Amniotic stem cell (primary cell): ENCODE data around the gene TRAF7.

ENCODE experiments used
- DNase-seq: peaks from one replicate; lab custom pipeline; 2025; lab: John Stamatoyannopoulos, UW

TRAF7 gene

DNA sequence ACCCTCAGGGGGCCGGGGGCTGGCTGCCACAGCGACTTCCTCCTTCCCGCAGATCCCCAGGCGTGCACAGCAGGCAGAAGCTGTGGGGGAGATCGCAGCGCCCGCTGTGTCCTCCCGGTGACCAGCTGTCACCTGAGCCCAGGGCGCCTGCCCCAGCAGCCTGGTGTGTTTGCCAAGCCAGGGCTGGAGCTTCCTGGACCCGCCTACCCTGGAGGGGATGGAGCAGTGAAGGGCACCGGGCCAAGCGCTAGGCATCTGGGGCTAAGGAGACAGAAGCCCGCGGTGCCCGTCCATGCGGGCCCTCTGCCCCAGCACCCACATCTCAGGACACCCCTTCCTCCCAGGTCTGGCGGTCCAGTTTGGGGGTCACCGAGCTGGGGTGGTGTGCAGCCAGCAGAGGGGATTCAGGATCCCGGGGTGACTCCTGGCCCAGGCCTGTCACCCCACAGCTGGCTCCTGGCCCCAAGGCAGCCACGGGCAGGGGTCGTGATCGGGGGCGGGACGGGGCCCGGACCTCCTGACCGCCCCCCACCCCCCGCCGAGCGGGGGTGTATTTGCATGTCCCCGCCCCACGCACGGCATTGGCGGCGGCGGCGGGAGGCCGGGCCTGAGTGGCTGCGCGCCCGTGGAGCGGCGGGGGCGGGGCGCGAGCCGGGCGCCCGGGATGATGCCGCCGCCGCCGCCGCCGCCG lies 7.5 kb upstream of the TRAF7 start, which contains the start of gene RAB26:
Gene RAB26 (plus strand): TSS at position 645 of the 691 bp plus-strand sequence. CDS start 159 bp downstream, outside the sequence.
- DNase-seq: no peak

DNA sequence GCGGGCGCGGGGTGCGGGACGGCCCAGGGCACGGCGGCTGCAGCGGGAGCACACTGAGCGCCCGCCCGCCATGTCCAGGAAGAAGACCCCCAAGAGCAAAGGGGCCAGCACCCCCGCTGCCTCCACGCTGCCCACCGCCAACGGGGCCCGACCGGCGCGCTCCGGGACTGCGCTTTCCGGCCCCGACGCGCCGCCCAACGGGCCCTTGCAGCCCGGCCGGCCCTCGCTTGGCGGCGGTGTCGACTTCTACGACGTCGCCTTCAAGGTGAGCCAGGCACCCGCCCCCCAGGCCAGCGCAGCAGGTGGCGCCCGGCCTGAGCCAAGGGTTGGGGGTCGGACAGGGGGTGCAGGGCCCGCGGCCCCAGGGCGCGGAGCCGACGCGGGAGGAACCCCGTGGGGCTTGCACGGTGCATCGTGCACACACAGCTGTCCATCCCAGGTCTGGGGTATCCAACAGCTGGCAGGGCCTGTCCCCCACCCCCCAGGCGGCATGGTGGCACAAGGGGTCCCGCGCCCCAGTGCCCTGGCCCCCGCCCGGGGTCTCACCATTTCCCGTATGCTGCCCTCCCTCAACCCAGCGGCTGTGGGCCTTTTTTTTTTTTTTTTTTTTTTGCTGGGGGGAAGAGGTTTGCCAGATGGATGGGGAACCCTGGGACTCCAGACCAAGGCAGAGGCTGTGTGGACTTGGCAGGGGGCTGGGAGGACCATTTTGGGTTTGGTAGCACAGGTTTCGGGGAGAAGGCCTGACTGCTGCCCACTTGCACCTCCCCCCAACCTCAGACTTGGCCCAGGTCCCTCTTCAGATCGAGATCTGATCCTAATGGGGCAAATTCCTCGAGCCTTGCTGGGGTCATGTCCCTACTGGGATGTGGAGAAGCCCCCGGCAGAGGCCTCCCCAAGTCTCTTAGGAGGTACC lies 6.6 kb upstream of the TRAF7 start:
- no peak for DNase-seq

DNA sequence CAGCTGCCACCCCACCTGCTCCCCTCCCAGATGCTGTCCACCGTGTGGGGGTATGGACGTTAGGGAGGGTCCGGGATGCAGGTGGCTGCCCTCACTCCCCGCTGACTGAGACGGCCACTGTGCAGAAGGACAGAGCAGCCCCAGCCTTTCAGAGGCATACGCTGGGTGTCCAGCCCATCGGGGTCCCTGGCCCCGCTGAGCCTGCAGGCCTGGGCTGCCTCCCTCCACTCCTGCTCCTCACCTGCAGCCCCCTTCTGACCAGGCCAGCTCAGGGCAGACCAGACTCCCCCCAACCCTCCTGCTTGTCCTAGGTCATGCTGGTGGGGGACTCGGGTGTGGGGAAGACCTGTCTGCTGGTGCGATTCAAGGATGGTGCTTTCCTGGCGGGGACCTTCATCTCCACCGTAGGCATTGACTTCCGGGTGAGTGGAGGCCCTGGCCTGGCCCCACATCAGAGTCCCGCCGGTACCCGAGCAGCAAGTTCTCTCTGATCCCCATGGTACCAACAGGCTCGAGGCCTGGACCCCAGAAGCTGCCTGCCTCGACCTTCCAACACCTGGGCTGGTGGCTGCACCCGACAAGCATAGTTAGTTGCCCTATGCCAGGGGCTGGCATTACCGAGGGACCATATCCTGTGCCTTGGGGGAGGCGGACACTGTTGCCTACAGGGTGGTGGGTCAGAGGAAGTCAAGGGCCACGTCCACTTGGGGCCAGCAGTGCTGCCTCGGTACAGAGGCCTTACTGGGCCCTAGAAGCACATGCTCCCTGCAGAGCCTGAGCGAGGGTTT lies 5.8 kb upstream of the TRAF7 start:
- no peak for DNase-seq

DNA sequence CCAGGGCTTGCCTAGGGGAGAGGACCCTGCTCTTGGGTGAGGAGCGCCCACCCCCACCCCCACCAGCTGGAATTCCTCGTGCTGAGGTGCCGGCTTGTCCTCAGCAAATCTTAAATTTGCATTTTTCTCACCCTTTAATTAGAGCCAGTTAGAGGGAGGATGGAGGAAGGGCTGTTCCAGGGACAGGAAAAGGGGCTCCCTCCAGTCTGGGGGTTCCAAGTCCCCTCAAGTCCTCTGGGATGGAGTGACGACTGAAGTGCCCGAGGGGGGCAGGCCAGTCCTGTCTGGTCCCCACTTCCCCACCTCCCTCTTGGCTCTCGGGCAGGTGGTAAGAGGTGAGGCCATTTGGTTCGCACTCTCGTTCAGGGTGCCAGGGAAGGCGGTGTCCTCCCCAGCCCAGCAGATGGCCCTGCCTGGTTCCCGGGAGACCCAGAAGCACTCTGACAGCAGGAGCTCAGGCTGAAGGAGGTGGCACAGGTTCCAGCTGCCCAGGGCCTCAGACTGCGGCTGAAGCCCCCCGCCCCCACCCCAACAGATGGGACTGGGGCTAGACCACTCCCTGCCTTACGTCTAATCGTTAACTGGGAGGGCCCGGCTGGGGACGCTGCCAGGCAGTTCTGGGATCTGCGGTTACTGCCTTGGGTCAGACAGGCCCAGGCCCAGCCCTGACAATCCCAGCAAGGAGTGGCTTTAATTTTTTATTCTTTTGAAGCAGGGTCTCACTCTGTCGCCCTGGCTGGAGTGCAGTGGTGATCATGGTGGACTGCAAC lies 5.0 kb upstream of the TRAF7 start:
- DNase-seq: no peak

DNA sequence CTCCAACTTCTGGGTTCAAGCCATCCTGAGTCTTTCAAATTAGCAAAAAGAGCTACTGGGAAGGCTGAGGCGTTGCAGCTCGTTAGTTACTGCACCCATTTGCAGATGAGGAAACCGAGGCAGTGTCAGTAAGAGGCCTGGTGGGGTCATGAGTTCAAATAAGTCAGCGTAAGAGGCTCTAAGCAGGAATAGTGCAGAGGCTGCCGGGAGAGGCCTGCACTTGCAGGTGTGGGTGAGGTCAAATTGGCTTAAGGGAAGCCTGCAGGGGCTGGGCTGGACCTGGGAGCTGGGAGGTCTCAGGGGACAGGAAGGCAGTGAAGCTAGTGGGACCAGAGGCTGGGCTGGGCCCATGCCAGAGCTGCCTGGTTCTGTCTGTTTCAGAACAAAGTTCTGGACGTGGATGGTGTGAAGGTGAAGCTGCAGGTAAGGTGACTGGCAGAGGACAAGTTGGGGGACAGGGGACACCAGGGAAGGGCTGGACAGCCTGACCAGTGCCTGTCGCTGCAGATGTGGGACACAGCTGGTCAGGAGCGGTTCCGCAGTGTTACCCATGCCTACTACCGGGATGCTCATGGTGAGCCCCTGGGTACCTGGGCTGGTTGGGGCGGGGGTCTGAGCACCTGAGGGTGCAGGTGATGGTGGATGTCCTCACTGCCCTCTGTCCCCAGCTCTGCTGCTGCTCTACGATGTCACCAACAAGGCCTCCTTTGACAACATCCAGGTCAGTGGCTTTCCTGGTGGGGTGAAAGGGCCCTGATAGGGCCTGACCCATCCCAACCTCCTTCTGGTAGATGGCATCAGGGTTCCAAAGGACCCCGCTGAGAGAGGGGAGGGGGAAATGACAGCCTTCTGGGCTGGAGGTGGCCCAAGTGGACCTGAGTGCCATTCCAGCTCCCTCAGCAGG lies 4.1 kb upstream of the TRAF7 start:
- DNase-seq: no peak

DNA sequence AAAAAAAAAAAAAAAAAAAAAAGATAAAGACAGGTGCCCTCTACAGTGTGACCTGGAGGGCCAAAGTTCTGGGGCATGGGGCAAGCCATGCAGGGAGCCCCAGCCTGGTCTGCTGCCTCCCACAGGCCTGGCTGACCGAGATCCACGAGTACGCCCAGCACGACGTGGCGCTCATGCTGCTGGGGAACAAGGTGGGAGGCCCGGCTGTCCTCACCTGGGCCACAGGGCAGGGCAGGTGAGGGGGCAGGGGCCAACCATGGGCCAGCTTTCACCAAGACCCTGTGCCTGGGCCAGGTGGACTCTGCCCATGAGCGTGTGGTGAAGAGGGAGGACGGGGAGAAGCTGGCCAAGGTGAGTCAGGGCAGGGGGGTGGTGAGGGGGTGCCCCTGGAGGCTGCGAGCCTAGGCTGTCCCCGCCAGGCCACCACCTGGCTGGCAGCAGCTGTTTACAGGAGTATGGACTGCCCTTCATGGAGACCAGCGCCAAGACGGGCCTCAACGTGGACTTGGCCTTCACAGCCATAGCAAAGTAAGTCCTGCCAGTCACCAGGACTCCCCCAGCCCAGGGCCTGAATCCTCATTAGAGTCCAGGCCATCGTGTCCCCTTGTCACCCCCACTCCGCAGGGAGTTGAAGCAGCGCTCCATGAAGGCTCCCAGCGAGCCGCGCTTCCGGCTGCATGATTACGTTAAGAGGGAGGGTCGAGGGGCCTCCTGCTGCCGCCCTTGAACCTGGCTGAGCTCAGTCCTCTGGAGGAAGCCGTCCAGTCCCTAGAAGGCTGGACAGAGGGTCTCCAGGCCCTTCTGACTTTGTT lies 2.7 kb upstream of the TRAF7 start:
- DNase-seq: no peak

DNA sequence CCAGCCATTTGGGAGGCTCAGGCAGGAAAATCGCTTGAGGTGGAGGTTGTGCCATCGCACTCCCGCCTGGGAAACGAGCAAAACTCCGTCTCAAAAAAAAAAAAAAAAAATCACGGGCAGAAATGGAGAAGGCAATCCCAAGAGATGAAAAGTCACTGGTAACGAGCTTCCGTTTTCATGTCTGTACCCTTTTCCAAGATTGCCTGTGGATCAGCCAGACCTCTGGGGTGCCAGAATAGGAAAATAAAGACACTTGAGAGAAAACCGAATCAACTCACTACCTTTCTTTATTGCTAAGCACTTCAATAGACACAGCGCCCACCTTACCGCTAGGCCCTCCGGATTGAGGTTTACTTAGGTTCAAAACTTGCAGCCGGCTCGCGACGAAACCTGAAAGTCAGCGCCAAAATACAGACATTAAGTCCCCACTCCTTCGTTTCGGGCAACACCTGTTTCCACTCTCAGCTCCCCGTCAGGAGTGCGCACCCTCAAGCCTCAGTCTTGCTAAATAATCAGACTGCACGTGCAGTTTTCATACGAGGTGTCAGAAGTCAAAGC lies 970 bp upstream of the TRAF7 start:
- no peak for DNase-seq

DNA sequence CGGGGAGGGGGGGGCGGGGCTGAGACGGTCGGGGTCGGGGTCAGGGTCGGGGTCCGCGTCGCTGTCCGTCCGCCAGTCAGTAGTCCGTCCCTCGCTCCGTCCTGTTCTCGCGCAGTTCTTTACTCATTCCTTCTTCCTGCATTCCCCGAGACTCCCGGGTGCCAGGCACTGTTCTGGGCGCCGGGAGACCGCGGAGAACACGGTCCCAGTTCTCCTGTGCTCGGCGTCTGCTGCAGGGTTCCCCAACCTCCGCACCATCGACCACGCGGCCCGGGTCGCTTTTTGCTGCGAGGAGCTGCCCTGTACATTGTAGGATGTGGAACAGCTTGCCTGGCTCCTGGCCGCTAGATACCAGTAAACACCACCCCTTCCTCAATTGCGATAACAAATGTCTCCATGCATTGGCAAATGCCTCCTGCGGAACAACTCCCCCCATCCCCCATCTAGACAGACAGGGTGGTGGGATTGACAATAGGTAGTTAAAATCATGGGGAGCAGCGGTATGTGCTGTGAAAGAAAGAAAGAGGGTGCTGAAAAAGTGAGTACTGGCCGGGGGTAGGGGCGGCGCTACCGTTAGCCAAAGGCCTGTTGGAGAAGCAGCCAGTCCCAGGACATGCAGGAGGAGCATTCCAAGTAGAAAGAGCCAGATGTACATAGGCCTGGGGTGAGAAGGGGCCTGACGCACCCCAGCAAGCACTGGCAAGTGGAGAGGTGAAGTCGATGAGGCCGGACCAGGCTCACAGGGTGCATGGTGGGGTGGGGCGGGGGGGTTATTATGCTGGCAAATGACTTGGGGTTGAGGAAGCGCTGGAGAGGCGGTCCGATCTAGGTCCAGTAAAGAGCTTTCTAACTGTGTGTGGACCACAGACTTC lies 631 bp downstream of the TRAF7 start:
- DNase-seq: no peak

DNA sequence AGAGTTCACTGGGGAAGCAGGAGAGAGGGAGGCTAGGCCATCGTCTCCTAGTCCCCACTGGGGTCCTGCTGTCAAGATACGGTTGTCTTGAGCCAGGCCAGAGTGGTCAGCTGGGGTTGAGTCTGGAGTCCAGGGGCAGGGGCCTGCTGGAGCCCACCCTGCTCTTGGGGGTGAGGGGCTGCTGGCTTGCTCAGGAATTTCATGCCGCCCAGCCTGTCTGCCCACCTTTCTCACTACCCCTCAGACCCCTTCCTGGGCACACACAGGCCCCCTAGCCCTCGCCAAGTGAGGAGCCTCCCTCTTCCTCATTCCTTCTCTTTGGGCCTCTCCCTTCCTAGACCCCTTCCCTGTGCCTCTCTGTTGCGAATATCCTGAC lies 1.3 kb downstream of the TRAF7 start:
- no peak for DNase-seq

DNA sequence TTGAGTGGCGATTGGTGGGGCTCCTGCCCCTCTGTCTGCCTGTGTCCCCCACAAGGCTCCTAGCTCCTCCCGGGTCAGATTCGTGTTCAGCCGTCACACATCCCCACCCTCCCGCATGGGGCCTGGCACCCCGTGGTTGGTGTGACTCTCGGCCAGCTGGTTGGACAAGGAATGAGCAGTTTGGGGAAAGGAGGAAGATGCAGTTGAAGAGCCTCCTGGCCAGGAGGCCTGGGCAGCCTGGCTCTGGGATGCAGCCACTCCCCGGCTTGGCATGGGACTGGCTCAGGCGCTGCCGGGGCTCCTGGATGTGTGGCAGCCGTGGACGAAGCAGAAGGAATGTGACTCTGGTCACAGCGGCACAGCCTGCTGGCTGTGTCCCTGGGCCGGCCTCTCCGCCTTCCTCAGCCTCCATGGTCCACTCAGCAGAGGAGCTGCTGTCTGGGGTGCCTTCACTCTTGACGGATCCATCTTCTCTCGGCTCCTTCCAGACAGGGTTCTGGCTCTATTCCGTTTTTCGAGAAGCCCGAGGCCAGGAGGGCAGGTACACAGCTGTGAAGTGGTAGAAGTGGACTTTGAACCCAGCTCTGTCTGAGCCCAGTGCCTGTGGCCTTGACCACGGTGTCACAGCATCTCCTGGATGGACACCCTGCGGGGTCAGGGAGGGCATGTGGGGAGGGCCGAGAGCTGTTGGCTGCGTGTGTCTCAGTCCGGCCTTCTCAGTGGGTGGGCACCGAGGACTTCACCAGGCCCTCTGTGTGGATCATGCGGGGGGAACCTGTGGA lies 2.1 kb downstream of the TRAF7 start:
- DNase-seq: no peak

DNA sequence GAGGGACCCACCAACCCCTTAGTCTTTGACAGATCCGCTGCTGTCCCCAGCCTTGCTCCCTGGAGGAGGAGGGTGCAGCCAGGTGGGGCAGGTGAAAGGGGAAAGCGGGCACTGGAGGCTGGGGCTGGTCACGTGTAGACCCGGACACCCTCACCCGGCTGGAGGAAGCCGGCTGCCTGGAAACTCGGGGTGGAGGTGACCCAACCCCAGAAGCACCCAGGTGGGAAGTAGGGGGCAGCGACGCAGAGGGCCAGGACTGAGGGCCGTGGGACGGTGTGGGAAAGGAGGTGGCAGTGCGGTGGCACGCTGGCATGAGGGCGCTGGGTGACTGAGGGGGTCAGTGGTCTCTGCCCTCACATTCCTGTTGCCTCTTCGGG lies 2.7 kb downstream of the TRAF7 start:
- no peak for DNase-seq

DNA sequence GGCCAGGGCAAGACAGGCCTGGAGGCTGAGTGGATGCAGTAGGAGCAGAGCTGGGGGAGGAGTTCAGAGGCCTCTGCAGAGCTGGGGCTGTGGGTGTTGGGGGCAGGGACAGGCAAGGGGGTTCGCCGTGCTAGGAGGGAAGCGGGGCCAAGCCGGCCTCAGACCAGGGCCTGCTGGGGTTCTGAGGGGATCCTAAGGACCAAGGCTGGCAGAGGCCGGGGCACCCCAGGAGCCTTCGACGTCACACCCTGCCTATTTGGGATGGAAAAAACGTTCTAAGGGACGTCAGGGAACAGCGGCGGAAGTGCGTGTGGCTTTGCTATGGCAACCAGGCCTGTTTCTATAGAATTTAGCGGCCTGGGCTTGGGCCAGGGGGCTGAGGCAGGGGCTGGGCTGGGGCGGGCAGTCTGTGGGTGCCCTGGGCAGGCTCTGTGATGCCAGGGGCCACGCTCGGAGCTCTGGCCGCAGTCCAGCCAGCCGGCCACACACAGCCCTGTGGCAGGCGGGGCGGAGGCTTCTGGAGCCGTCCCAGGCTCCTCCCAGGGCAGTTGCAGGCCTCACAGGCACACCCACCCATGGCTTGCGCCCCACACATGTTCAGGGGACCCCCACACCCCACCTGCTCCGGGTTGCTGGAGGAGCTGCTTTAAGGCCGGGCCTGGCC lies 3.7 kb downstream of the TRAF7 start:
- DNase-seq: no peak

DNA sequence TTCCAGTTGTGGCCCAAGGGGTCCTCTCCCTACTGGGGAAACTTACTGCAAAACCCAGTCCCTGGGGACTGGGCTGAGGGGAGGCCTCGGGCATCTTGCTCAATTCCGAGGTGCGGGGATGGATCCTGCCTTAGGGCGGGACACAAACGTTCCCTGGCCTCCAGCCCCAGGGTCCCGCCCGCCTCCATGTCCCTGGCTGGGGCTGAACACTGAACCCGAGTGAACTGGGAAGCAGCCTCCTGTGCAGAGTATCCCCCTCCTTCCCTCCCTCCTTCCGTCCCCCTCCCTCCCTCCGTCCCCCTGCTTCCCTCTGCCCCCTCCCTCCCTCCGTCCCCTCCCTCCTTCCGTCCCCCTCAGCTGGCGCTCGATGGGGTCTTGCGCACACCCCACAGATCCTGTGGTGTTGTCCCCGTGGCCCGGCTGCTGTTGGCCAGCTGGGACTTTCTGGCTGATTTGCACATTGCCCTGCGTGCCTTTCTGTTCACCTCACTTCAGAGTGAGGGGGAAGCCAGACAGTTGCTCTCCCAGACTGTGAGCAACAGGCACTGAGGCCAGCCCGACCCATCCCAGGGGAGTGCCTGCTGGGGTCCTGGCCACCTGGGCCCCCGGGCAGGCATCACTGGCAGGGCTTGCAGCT lies 5.5 kb downstream of the TRAF7 start:
- no peak for DNase-seq

DNA sequence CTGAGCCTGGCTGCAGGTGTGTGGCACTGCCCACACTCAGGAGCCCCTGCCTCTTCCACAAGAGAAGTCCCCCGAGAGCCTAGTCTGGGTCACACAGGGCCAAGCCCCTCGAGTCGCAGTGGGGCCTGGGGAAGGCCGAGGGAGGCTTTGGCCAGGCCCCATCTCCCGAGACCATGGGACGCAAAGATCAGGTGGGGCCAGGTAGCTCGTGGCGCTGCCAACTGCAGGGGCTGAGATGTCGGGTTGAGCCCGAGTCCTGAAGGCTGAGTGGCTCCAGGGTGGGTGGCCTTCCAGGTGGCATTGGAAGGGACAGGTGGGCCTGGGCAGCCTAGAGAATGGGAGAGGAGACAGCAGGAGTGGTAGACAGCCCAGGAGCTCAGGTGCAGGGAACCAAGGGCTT lies 6.3 kb downstream of the TRAF7 start:
- no peak for DNase-seq

DNA sequence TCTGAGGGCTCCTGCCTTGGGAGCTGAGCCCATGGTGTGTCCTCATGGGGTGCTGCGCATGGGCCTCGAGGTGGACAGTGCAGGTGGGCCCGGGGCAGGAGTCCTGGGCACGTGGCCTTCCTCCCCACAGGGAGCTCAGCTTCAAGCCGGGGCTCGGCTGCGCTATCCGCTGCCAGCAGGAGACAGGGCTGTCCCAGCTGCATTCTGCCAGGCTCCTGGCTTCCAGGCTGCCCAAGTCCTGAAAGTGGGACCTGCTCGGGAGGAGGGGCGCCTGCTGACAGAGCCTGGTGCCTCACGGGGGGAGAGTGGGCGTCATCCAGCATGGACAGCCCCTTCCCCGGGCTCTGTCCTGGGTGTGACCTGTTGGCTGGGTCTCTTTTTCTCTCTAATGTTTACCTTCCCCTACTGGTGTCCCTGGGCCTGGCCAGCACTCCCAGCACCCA lies 7.1 kb downstream of the TRAF7 start:
- DNase-seq: no peak

DNA sequence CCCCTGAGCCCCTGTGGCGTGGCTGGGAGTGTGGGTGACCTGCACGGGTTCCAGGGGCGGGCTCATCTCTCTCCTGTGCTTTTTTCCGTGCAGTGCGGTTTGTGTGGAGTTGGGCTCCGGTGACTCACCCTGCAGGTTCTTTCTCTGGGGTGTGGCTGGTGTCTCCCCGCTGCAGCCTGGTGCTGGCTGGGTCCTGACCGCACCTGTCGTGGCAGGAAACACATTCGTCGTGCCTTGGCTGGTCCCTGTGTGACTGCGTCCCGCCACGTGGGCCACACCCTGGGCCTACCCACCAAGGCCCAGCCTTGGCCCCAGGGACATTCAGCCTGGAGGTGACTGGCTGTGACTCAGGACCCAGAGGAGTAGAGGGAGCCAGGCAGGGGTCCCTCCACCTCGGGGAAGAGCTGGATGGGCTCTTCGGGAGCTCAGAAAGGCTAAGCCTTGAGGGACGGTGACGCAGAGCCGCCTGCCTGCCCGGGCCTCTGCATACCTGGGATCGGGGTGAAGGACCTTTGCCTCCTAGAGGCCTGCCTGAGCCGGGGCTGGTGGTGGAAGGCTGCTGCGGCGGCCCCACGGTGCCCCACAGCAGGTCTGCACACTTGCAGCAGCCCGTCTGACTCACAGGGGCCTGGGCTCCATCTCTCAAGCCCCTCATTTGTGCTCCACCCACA lies 7.8 kb downstream of the TRAF7 start:
- DNase-seq: no peak
